SK-N-MC (cell line): Measurements from ENCODE around the gene SPHK1.

Experiments used
- EZH2 ChIP-seq: fragments of 200-600 bp; sonication (generic); IDR thresholded peaks from one replicate; pipeline ENCODE4 v1.6.1; 2017; ENCODE audit warnings: antibody characterized with exemption
- POLR2AphosphoS5 ChIP-seq: IDR thresholded peaks from 2 replicates; pipeline ENCODE4 v1.6.1; 2012; ENCODE audit warnings: mild to moderate bottlenecking, low read depth, low read length, borderline replicate concordance

DNA sequence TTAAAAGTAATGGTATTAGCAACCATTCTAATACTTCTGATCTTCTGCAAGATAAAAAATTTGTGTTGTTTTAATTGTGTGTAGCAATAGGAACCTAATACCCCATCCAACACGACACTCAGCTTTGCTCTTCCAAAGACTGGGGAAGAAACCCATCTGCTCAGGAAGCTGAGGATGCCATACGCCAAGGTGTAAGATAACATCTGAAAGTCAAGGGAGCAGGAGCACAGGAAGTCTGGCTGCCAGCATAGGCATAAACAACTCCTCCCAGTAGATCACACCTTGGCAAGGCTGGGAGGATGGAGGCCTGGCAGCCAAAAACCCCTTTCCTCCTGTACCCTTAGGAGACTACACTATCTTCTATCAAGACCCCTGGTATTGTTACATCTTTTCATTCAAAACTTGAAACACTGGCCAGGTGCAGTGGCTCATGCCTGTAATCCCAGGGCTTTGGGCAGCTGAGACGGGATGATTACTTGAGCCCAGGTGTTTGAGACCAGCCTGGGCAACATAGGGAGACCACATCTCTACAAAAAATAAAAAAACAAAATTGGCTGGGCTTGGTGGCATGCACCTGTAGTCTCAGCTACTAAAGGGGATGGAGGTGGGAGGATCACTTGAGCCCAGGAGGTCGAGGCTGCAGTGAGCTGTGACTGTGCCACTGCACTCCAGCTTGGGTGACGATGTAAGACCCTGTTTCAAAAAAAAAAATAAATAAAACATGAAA, 5.7 kb upstream of the SPHK1 start:
- TF ChIP-seq POLR2AphosphoS5 (no peak), EZH2 (no peak)
